ENCODE results near the gene XCL2.

XCL2 gene

GRCh38 chr1:168509875-168510791 is 33.7 kb downstream of the XCL2 start:
- Mint-ChIP-seq H3K4me3 (no peak overlapping the region), H3K4me1 (peaks cover 54% of the 10 kb centered on the region), H3K27ac (no peak overlapping the region)

GRCh38 chr1:168509210-168509609 is 34.6 kb downstream of the XCL2 start:
- no peaks in the 10 kb centered on the region for H3K9me3 Mint-ChIP-seq
- H3K4me1 Mint-ChIP-seq: peaks cover 53% of the 10 kb centered on the region
- no peak overlapping the region for H3K4me3 Mint-ChIP-seq
- no peak overlapping the region for H3K27ac Mint-ChIP-seq
- H3K27me3 Mint-ChIP-seq: no peaks in the 10 kb centered on the region
- H3K36me3 Mint-ChIP-seq: no peaks in the 10 kb centered on the region

More at GRCh38 chr1:168509875-168510791, 33.7 kb downstream of the XCL2 start:
- Mint-ChIP-seq H3K9me3 (no peaks in the 10 kb centered on the region), H3K27me3 (no peaks in the 10 kb centered on the region), H3K36me3 (no peaks in the 10 kb centered on the region)

- H3K36me3 Mint-ChIP-seq: no peaks in the 10 kb centered on the region
- no peaks in the 10 kb centered on the region for H3K27me3 Mint-ChIP-seq
- no peaks in the 10 kb centered on the region for H3K9me3 Mint-ChIP-seq
- no peak overlapping the region for H3K4me3 Mint-ChIP-seq
- no peak overlapping the region for H3K27ac Mint-ChIP-seq
- peaks cover 46% of the 10 kb centered on the region for H3K4me1 Mint-ChIP-seq
Observed at GRCh38 chr1:168507828-168508227, 36.0 kb downstream of the XCL2 start.

DNA sequence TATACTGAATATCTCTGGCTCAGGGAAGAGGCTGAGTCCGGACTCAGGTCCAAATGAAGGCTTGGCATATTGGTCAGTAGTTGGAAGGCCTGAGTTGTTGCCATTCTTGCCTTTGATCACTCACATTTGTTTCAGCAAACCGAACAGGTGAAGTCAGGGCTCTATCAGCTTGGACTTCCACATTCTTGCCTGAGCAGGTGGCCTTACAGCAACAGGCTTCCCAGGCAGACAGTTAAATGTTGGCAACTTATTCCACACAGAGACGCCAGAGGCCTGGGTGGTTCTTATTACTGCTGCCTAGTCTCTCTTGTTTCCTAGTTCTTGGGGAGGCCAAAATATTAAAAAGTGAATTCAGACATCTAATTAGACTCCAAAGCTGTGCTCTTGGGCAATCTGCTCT is 36.6 kb downstream of the XCL2 start:
- H3K27me3 Mint-ChIP-seq: no peaks in the 10 kb centered on the region
- no peak overlapping the region for H3K27ac Mint-ChIP-seq

DNA sequence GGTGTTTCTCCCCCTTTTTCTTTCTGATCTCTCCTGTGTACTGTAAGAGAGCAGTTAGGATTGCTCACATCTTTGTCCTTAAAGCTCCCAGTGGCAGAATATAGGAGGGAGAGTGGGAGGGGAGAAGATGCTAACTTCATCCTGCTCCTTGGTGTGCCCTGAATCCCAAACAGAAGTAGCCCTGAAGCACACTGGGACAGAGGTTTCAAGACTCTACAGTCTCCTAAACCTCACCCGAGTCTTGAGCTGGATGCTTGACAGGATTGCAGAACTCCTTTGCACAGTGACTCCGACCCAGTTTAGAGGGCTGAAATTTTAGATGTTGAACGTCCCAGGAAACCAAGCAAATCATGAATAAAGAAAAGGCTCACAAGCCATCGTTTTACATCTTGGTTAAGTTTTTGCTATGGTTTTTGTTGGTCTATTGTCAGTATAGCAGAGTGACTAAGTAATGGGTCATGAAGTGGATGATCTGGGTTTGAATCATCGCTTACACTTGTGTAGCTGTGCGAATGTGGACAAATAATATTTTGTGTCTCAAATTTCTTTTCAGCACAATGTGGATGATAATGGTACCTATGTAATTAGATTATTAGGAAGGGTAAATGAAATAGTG is 37.5 kb downstream of the XCL2 start:
- H3K4me3 Mint-ChIP-seq: no peak overlapping the region
- no peak overlapping the region for H3K27ac Mint-ChIP-seq
- no peaks in the 10 kb centered on the region for H3K27me3 Mint-ChIP-seq
- no peaks in the 10 kb centered on the region for H3K9me3 Mint-ChIP-seq
- H3K36me3 Mint-ChIP-seq: no peaks in the 10 kb centered on the region
- peaks cover 41% of the 10 kb centered on the region for H3K4me1 Mint-ChIP-seq

More for the DNA sequence above, 36.6 kb downstream of the XCL2 start:
- peaks cover 40% of the 10 kb centered on the region for H3K4me1 Mint-ChIP-seq
- H3K9me3 Mint-ChIP-seq: no peaks in the 10 kb centered on the region
- H3K36me3 Mint-ChIP-seq: no peaks in the 10 kb centered on the region
- H3K4me3 Mint-ChIP-seq: no peak overlapping the region

DNA sequence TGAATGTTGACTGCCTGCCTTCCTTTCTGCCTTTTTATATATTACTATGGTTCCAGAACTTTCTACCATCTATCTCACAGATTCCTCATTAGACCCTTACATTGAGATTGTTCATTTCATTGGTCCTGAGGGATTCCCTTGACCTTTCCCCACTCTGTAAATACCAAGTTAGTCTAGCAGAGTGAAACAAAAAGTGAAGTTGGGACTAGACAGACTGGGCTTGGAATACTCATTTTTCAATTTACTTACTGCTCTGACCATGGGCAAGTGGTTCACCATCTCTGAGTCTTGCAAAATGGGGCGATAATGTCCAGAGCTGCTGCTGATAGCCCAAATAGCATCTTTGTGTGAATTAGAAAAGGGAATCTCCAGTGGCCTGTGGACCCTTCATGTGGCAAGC is 38.8 kb downstream of the XCL2 start:
- peaks cover 35% of the 10 kb centered on the region for H3K4me1 Mint-ChIP-seq
- H3K27me3 Mint-ChIP-seq: no peaks in the 10 kb centered on the region
- H3K36me3 Mint-ChIP-seq: no peaks in the 10 kb centered on the region
- H3K4me3 Mint-ChIP-seq: no peak overlapping the region
- no peaks in the 10 kb centered on the region for H3K9me3 Mint-ChIP-seq
- H3K27ac Mint-ChIP-seq: no peak overlapping the region

GRCh38 chr1:168504064-168504837 is 39.5 kb downstream of the XCL2 start:
- Mint-ChIP-seq H3K4me3 (no peak overlapping the region), H3K9me3 (no peaks in the 10 kb centered on the region), H3K4me1 (peaks cover 34% of the 10 kb centered on the region), H3K27ac (no peak overlapping the region), H3K36me3 (no peaks in the 10 kb centered on the region), H3K27me3 (no peaks in the 10 kb centered on the region)

DNA sequence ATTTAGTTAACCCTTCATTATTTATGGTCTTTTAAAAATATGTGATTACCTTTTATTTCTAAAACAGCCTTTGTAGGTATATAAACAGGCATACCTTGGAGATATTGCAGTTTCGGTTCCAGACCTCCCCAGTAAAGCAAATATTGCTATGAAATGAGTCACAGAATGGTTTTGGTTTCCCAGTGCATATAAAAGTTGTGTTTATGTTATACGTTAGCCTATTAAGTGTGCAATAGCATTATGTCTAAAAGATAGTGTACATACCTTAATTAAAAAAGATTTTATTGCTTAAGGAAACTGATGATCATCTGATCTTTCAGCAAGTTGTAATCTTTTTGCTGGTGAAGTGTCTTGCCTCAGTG is 44.1 kb downstream of the XCL2 start:
- H3K4me1 Mint-ChIP-seq: peaks cover 27% of the 10 kb centered on the region
- H3K27ac Mint-ChIP-seq: no peak overlapping the region
- no peaks in the 10 kb centered on the region for H3K27me3 Mint-ChIP-seq
- H3K4me3 Mint-ChIP-seq: no peak overlapping the region
- no peaks in the 10 kb centered on the region for H3K36me3 Mint-ChIP-seq
- no peaks in the 10 kb centered on the region for H3K9me3 Mint-ChIP-seq

DNA sequence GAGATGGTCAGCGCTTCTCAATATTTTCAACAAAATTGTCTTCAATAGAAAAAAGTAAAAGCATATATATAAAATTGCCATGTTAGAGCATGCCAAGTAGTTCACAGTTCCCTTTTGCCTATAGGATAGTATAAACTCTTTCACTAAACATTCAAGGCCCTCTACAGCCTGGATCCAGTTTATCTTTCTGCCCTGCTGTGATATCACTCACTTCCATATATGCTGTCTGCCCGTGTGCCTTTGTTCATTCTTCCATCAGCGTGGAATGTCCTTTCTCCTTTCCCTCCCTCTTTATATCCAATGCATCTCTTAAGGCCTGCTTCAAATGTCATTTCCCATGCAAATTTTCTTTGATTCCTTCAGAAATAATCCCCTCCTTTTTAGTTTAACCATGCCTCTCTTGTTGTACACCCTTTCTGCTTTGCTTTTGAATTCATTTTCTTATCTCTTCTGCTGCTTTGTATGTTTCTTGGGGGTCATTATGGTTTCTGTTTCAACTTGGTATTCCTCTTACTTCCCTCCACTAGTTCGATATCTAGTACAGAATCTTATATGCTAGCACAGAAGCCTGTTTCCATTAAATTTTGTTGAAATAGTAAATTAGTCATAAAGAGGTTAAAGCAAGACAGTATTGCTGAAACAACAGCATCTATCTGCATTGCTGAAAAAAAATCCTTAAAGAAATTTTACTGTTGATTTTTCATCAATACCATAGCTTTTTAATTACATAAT is 44.7 kb downstream of the XCL2 start:
- no peak overlapping the region for H3K4me3 Mint-ChIP-seq
- no peaks in the 10 kb centered on the region for H3K9me3 Mint-ChIP-seq
- peaks cover 22% of the 10 kb centered on the region for H3K4me1 Mint-ChIP-seq
- no peaks in the 10 kb centered on the region for H3K36me3 Mint-ChIP-seq
- H3K27ac Mint-ChIP-seq: no peak overlapping the region
- no peaks in the 10 kb centered on the region for H3K27me3 Mint-ChIP-seq

GRCh38 chr1:168498159-168498631 is 45.6 kb downstream of the XCL2 start:
- H3K27me3 Mint-ChIP-seq: no peaks in the 10 kb centered on the region
- no peak overlapping the region for H3K4me3 Mint-ChIP-seq
- H3K4me1 Mint-ChIP-seq: peaks cover 16% of the 10 kb centered on the region
- H3K36me3 Mint-ChIP-seq: no peaks in the 10 kb centered on the region
- no peak overlapping the region for H3K27ac Mint-ChIP-seq
- no peaks in the 10 kb centered on the region for H3K9me3 Mint-ChIP-seq

DNA sequence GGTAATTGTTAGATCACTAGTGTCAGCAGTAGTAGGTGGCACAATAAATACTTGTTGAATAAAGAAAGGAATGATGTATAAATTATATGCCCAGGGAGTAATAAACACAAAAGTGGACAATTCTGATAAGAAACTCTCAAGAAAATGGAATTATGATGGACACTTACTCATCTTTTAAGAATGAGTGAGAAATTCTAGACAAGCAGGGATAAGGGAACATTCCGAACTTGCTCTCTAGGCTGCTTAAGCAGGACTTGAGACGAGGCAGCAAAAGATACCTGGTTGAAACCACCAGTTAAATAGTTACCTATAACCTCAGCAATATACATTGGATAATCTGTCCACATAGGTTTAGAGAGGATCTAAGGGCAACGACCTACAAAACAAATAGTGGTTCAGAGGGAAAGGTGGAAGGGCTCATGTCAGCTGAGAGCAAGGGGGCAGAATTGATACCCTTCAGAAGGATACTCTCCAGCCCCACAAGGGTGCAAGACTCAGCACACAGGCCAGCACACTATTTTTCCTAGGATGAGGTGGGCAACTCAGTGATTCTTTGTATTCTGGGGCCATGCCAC is 46.3 kb downstream of the XCL2 start:
- no peak overlapping the region for H3K4me3 Mint-ChIP-seq
- H3K9me3 Mint-ChIP-seq: no peaks in the 10 kb centered on the region
- peaks cover 16% of the 10 kb centered on the region for H3K4me1 Mint-ChIP-seq
- no peak overlapping the region for H3K27ac Mint-ChIP-seq
- no peaks in the 10 kb centered on the region for H3K36me3 Mint-ChIP-seq
- no peaks in the 10 kb centered on the region for H3K27me3 Mint-ChIP-seq

- Mint-ChIP-seq H3K9me3 (no peaks in the 10 kb centered on the region), H3K4me3 (no peak overlapping the region), H3K27ac (no peak overlapping the region), H3K27me3 (no peaks in the 10 kb centered on the region), H3K4me1 (peaks cover 10% of the 10 kb centered on the region), H3K36me3 (no peaks in the 10 kb centered on the region)
Observed at GRCh38 chr1:168491527-168492164, 52.2 kb downstream of the XCL2 start.

Measured in activated naive CD4-positive, alpha-beta T cell treated with anti-CD3 and anti-CD28 coated beads, Interleukin-2, amount 50 U/mL, for 24 hours (primary cell).